Measurements from ENCODE around the gene DAPK2.

DNA sequence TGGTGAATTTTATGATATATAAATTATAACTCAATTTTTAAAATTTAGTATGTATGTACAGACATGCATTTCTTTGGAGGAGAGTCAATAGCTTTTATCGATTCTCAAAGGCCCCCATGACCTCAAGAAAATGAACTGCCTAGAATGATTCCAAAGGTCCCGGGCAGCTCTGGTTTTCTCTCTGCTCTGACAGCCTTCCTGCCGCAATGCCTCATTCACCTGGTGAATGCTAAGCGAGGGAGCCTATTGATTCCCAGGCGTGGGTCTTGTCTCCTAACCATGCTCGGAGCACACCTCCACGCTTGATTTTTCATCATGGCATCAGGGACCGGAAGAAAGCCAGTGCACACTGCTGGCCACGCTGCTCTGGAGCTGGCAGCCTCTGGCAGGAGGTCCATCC, 132.9 kb downstream of the DAPK2 start:
- TF ChIP-seq ZNF565 (CRISPR knock-in tag; conservative IDR thresholded peaks at IDR 0.05; ENCODE audit: low read depth): no peak
- no peak for TF ChIP-seq ZC3H10 (CRISPR knock-in tag; IDR thresholded peaks at IDR 0.05)
- TF ChIP-seq ISL1 (CRISPR knock-in tag; IDR thresholded peaks at IDR 0.05): no peak
- no peak for TF ChIP-seq ZFP3 (CRISPR knock-in tag; IDR thresholded peaks at IDR 0.05)
- TF ChIP-seq, protein P1, sequence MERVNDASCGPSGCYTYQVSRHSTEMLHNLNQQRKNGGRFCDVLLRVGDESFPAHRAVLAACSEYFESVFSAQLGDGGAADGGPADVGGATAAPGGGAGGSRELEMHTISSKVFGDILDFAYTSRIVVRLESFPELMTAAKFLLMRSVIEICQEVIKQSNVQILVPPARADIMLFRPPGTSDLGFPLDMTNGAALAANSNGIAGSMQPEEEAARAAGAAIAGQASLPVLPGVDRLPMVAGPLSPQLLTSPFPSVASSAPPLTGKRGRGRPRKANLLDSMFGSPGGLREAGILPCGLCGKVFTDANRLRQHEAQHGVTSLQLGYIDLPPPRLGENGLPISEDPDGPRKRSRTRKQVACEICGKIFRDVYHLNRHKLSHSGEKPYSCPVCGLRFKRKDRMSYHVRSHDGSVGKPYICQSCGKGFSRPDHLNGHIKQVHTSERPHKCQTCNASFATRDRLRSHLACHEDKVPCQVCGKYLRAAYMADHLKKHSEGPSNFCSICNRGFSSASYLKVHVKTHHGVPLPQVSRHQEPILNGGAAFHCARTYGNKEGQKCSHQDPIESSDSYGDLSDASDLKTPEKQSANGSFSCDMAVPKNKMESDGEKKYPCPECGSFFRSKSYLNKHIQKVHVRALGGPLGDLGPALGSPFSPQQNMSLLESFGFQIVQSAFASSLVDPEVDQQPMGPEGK (CRISPR knock-in tag; IDR thresholded peaks at IDR 0.05; ENCODE audit: borderline replicate concordance): no peak
- no peak for TF ChIP-seq OSR1 (CRISPR knock-in tag; IDR thresholded peaks at IDR 0.05)
- TF ChIP-seq, protein P2, sequence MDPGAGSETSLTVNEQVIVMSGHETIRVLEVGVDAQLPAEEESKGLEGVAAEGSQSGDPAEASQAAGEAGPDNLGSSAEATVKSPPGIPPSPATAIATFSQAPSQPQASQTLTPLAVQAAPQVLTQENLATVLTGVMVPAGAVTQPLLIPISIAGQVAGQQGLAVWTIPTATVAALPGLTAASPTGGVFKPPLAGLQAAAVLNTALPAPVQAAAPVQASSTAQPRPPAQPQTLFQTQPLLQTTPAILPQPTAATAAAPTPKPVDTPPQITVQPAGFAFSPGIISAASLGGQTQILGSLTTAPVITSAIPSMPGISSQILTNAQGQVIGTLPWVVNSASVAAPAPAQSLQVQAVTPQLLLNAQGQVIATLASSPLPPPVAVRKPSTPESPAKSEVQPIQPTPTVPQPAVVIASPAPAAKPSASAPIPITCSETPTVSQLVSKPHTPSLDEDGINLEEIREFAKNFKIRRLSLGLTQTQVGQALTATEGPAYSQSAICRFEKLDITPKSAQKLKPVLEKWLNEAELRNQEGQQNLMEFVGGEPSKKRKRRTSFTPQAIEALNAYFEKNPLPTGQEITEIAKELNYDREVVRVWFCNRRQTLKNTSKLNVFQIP (CRISPR knock-in tag; IDR thresholded peaks at IDR 0.05; ENCODE audit: borderline replicate concordance, low read depth): no peak
- no peak for TF ChIP-seq TOX (CRISPR knock-in tag; IDR thresholded peaks at IDR 0.05; ENCODE audit: borderline replicate concordance)
- no peak for TF ChIP-seq ARNTL (CRISPR knock-in tag; IDR thresholded peaks at IDR 0.05; ENCODE audit: borderline replicate concordance, low read depth)
- TF ChIP-seq, protein P3, sequence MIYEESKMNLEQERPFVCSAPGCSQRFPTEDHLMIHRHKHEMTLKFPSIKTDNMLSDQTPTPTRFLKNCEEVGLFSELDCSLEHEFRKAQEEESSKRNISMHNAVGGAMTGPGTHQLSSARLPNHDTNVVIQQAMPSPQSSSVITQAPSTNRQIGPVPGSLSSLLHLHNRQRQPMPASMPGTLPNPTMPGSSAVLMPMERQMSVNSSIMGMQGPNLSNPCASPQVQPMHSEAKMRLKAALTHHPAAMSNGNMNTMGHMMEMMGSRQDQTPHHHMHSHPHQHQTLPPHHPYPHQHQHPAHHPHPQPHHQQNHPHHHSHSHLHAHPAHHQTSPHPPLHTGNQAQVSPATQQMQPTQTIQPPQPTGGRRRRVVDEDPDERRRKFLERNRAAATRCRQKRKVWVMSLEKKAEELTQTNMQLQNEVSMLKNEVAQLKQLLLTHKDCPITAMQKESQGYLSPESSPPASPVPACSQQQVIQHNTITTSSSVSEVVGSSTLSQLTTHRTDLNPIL (CRISPR knock-in tag; IDR thresholded peaks at IDR 0.05; ENCODE audit: low read depth): no peak
- no peak for TF ChIP-seq ZFP30 (CRISPR knock-in tag; IDR thresholded peaks at IDR 0.05)
